Amygdala (tissue), 56 donors: ENCODE results near the gene PSMD7.
"Not testable (repeated sequence)": the region's sequence is repeated elsewhere in the genome, so short reads cannot be mapped to it uniquely, and the experiment has no call there.

ENCODE experiments used
- DNase-seq, 56 donors: peaks; one replicate each; lab custom pipeline; 2025; lab: John Stamatoyannopoulos, UW

Gene PSMD7

GRCh38 chr16:74291577-74292208 is 4.9 kb upstream of the PSMD7 start:
- DNase-seq = no peak

- DNase-seq = no peak
These were observed 546 bp upstream of the PSMD7 start for GRCh38 chr16:74296104-74296431.

GRCh38 chr16:74297145-74297665 is 591 bp downstream of the PSMD7 start:
- peak in 10 of 56 donors; percentile 7 to 58 (median 22) for DNase-seq

- DNase-seq = no peak
These were observed 1.5 kb downstream of the PSMD7 start for GRCh38 chr16:74298104-74298503.

- DNase-seq = no peak
These were observed 5.7 kb downstream of the PSMD7 start for GRCh38 chr16:74302341-74302740.

- DNase-seq = no peak
These were observed 7.7 kb downstream of the PSMD7 start for GRCh38 chr16:74304164-74304834.

GRCh38 chr16:74304835-74305176 is 8.2 kb downstream of the PSMD7 start:
- no peak for DNase-seq

- DNase-seq = no peak
These were observed 8.7 kb downstream of the PSMD7 start for GRCh38 chr16:74305281-74305680.

GRCh38 chr16:74305978-74306784 is 9.6 kb downstream of the PSMD7 start:
- no peak for DNase-seq

GRCh38 chr16:74307383-74307782 is 10.8 kb downstream of the PSMD7 start:
- no peak for DNase-seq

- peak in 10 of 56 donors; percentile 1 to 47 (median 6) for DNase-seq
These were observed 13.5 kb downstream of the PSMD7 start for GRCh38 chr16:74309789-74310781.

- no peak for DNase-seq
These were observed 18.4 kb downstream of the PSMD7 start for GRCh38 chr16:74315059-74315458.

- DNase-seq = peak in 4 of 56 donors; percentile 2 to 43 (median 27)
These were observed 24.1 kb downstream of the PSMD7 start for GRCh38 chr16:74320707-74321106.

GRCh38 chr16:74321356-74321755 is 24.7 kb downstream of the PSMD7 start:
- no peak for DNase-seq

GRCh38 chr16:74322301-74322710 is 25.7 kb downstream of the PSMD7 start:
- no peak for DNase-seq

GRCh38 chr16:74324777-74325176 is 28.2 kb downstream of the PSMD7 start:
- not testable (repeated sequence) for DNase-seq

GRCh38 chr16:74325641-74326040 is 29.0 kb downstream of the PSMD7 start:
- DNase-seq = no peak

GRCh38 chr16:74328346-74328745 is 31.7 kb downstream of the PSMD7 start:
- DNase-seq = not testable (repeated sequence)

GRCh38 chr16:74332469-74332868 is 35.9 kb downstream of the PSMD7 start:
- not testable (repeated sequence) for DNase-seq

GRCh38 chr16:74337506-74337905 is 40.9 kb downstream of the PSMD7 start:
- not testable (repeated sequence) for DNase-seq
